HepG2 (cell line): ENCODE results near the gene ANKUB1. TPM values are rescaled to one million over a fixed set of nuclear protein-coding genes. Genes with fewer than 3 reads are reported as not detected.

Experiments
- ATAC-seq: fragments of 200-7000 bp; cut with Tn5 transposase; 3 replicates; pipeline ENCODE4 v1.9.1; 2020; ENCODE audit warnings: mild to moderate bottlenecking, moderate library complexity
- BruUV-seq: library from RNA; stranded (reverse); fragments of 400-500 nt; replicated peaks from 2 replicates; lab custom pipeline; 2021; lab: Mats Ljungman, UMichigan
- CTCF ChIA-PET: fragments of 300-600 bp; formaldehyde crosslinking; extraction: SDS; loops from one replicate; lab custom pipeline; 2021; ENCODE audit warnings: low total read pairs, inconsistent platforms, low intra/inter-chr PET ratio; lab: Yijun Ruan, JAX
- POLR2A ChIA-PET: fragments of 350-600 bp; sonication (Branson Sonifier 250); formaldehyde crosslinking; loops from one replicate; lab custom pipeline; 2020; ENCODE audit warnings: antibody characterized with exemption, inconsistent platforms; lab: Yijun Ruan, JAX
- DNase-seq: peaks from one replicate; pipeline ENCODE4 v3.0.0-alpha.2; 2015; ENCODE audit warnings: low spot score
- FAIRE-seq: peaks from 3 replicates; lab custom pipeline; 2011; peaks lifted over from hg19 to GRCh38; lab: Jason Lieb, UNC
- H2AFZ ChIP-seq: one replicate; pipeline ENCODE4 v1.6.1; 2011; ENCODE audit warnings: low read length, inconsistent platforms
- H3K27ac ChIP-seq: fragments of 300-600 bp; 3 replicates; pipeline ENCODE4 v1.8.0; 2011; ENCODE audit warnings: mixed run types, mild to moderate bottlenecking, mixed read lengths, low read length, inconsistent platforms; ENCODE audit not compliant: insufficient read depth; ENCODE audit errors: extremely low read length
- H3K27me3 ChIP-seq, 2 experiments: fragments of 200-600 bp in 1 of 2; 2 replicates in 1 of 2; 3 replicates in 1 of 2; pipeline versions ENCODE4 v1.6.0 to v1.8.0; 2011; ENCODE audit warnings: low read length in 2 of 2, mild to moderate bottlenecking in 2 of 2, moderate library complexity in 2 of 2, inconsistent platforms in 1 of 2; ENCODE audit not compliant: insufficient read depth in 2 of 2, control insufficient read depth in 1 of 2
- H3K36me3 ChIP-seq, 2 experiments: fragments of 200-600 bp in 1 of 2; replicated peaks in 1 of 2; 2 replicates in 1 of 2; 3 replicates in 1 of 2; pipeline versions ENCODE4 v1.5.1 to v1.8.0; 2011; ENCODE audit warnings: low read length in 2 of 2, inconsistent platforms in 1 of 2; ENCODE audit not compliant: insufficient read depth in 2 of 2, control insufficient read depth in 1 of 2
- H3K4me1 ChIP-seq: 2 replicates; pipeline ENCODE4 v1.5.1; 2012; ENCODE audit warnings: low read length, inconsistent platforms; ENCODE audit not compliant: insufficient read depth
- H3K4me2 ChIP-seq: 2 replicates; pipeline ENCODE4 v1.6.0; 2011; ENCODE audit warnings: low read depth, low read length, inconsistent platforms
- H3K4me3 ChIP-seq, 3 experiments: fragments of 200-600 bp in 1 of 3; sonication (generic), shearing (Covaris generic) in 1 of 3; replicated peaks in 1 of 3; 2 replicates each; pipeline ENCODE4 v1.5.1; 2011 to 2016; ENCODE audit warnings: low read length in 3 of 3, inconsistent platforms in 2 of 3, low read depth in 2 of 3, mild to moderate bottlenecking in 2 of 3, control low read depth in 1 of 3, mixed read lengths in 1 of 3; ENCODE audit not compliant: insufficient read depth in 1 of 3
- H3K79me2 ChIP-seq: one replicate; pipeline ENCODE4 v1.6.1; 2011; ENCODE audit warnings: low read length, inconsistent platforms; ENCODE audit not compliant: insufficient read depth
- H3K9ac ChIP-seq: 2 replicates; pipeline ENCODE4 v1.6.0; 2011; ENCODE audit warnings: mild to moderate bottlenecking, low read depth, low read length, inconsistent platforms; ENCODE audit not compliant: insufficient read depth
- H3K9me3 ChIP-seq: 2 replicates; pipeline ENCODE4 v1.5.1; 2012; ENCODE audit warnings: mild to moderate bottlenecking, low read length
- H4K20me1 ChIP-seq: 2 replicates; pipeline ENCODE4 v1.6.0; 2011; ENCODE audit warnings: inconsistent platforms, mild to moderate bottlenecking, low read length, moderate library complexity; ENCODE audit not compliant: insufficient read depth
- PRDM4 ChIP-seq: sonication (generic); formaldehyde crosslinking; IDR thresholded peaks from 2 replicates; pipeline ENCODE4 v1.9.0; 2021; ENCODE audit warnings: missing genetic modification reagents, borderline replicate concordance
- TOE1 ChIP-seq: sonication (generic); formaldehyde crosslinking; IDR thresholded peaks from 2 replicates; pipeline ENCODE4 v1.4.0; 2020; ENCODE audit warnings: mild to moderate bottlenecking, missing genetic modification reagents
- ZFP37 ChIP-seq: sonication (generic); formaldehyde crosslinking; IDR thresholded peaks from 2 replicates; pipeline ENCODE4 v1.4.0; 2020; ENCODE audit warnings: missing genetic modification reagents, borderline replicate concordance
- ZGPAT ChIP-seq: IDR thresholded peaks from 2 replicates; pipeline ENCODE4 v1.6.1; 2016; ENCODE audit warnings: mild to moderate bottlenecking
- ZKSCAN8 ChIP-seq: IDR thresholded peaks from 2 replicates; pipeline ENCODE4 v1.6.1; 2016; ENCODE audit warnings: borderline replicate concordance, missing genetic modification reagents, missing compliant biosample characterization
- ZNF225 ChIP-seq: sonication (generic); formaldehyde crosslinking; IDR thresholded peaks from 2 replicates; pipeline ENCODE4 v1.4.0; 2020; ENCODE audit warnings: mild to moderate bottlenecking, missing genetic modification reagents
- ZNF326 ChIP-seq: sonication (generic); formaldehyde crosslinking; IDR thresholded peaks from 2 replicates; pipeline ENCODE4 v1.4.0; 2020; ENCODE audit warnings: missing genetic modification reagents, borderline replicate concordance
- ZNF776 ChIP-seq: sonication (generic); formaldehyde crosslinking; IDR thresholded peaks from 2 replicates; pipeline ENCODE4 v1.4.0; 2020; ENCODE audit warnings: mild to moderate bottlenecking, missing genetic modification reagents
- WGBS: methylation state at CpG from one replicate; pipeline ENCODE4 v1.1.6; 2017; ENCODE audit warnings: low lambda C conversion rate; 5-methylcytosine and 5-hydroxymethylcytosine counted together
- in situ Hi-C: cut with HindIII; loops from 2 replicates; pipeline ENCODE4 v1.10.0; 2017; ENCODE audit warnings: low pct_unique_long_range_greater_than_20kb; ENCODE audit not compliant: extremely low pct_ligation_motif_present
- intact Hi-C: fragments of 100-400 bp; cut with micrococcal nuclease; formaldehyde crosslinking; loops from one replicate; pipeline ENCODE4 v1.10.0; 2022; ENCODE audit not compliant: unreplicated experiment
- polyA plus RNA-seq, 8 experiments: library from polyadenylated mRNA; depleted of rRNA in 3 of 8; stranded (reverse) in 7 of 8; unstranded in 1 of 8; fragments of >200 nt; fragmentation: Illumina TruSeq in 4 of 8; extraction: Trizol in 4 of 8; gene quantifications; 2 replicates each; pipeline versions ENCODE4 v1.2.1 to v1.2.3, GENCODE V29; 2011 to 2016; ENCODE audit warnings: low read depth in 4 of 8, missing spikeins in 1 of 8, mixed read lengths in 1 of 8; ENCODE audit not compliant: insufficient read depth in 1 of 8
- total RNA-seq, 5 experiments: library from RNA; depleted of rRNA; stranded (reverse); fragments of >200 nt; fragmentation: Illumina TruSeq; extraction: Trizol; gene quantifications; 2 replicates each; pipeline ENCODE4 v1.2.3, GENCODE V29; 2016; ENCODE audit warnings: low read depth in 1 of 5
- TF ChIP-seq, protein P1 (sequence below): sonication (generic); formaldehyde crosslinking; IDR thresholded peaks from 2 replicates; pipeline ENCODE4 v1.4.0; 2020; ENCODE audit warnings: missing genetic modification reagents, low read depth, mild to moderate bottlenecking, borderline replicate concordance
- TF ChIP-seq, protein P2 (sequence below): sonication (generic); formaldehyde crosslinking; IDR thresholded peaks from 2 replicates; pipeline ENCODE4 v1.4.0; 2020; ENCODE audit warnings: missing genetic modification reagents

The ANKUB1 gene
- total and polyA plus RNA-seq, 2 of the 13 experiments (the other 11 are each of a cell fraction or from before 2014, with no cell fraction given): not detected

DNA sequence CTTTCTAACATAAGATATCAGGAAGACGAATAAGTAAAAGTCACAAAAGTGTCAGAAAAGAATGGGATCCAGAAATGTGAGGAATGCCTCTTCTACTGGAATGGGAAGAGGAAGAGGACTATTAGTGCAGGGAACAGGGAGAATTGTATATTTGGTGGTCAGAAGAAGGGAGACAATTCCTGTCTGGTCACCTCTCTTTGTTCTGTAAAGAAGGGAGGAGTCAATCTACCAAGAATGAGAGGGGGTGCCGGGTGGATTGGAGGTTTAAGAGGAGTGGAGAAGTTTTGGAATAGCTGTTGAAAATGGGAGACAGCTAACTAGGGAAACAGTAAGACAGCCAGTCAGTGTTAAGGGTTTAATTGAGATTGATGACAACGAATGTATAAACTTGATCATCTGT is 60.1 kb downstream of the ANKUB1 start:
- TF ChIP-seq ZNF326 (CRISPR knock-in tag) (no peak), ZNF776 (no peak), ZFP37 (no peak), TOE1 (CRISPR knock-in tag) (no peak), PRDM4 (CRISPR knock-in tag) (no peak), ZKSCAN8 (no peak), ZNF225 (CRISPR knock-in tag) (no peak), ZGPAT (no peak)
- TF ChIP-seq, protein P1, sequence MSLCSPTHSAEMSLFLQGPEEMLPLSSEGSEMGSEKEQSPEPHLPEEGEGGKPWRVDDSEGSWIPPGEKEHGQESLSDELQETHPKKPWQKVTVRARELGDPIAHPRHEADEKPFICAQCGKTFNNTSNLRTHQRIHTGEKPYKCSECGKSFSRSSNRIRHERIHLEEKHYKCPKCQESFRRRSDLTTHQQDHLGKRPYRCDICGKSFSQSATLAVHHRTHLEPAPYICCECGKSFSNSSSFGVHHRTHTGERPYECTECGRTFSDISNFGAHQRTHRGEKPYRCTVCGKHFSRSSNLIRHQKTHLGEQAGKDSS (CRISPR knock-in tag): no peak
- TF ChIP-seq, protein P2, sequence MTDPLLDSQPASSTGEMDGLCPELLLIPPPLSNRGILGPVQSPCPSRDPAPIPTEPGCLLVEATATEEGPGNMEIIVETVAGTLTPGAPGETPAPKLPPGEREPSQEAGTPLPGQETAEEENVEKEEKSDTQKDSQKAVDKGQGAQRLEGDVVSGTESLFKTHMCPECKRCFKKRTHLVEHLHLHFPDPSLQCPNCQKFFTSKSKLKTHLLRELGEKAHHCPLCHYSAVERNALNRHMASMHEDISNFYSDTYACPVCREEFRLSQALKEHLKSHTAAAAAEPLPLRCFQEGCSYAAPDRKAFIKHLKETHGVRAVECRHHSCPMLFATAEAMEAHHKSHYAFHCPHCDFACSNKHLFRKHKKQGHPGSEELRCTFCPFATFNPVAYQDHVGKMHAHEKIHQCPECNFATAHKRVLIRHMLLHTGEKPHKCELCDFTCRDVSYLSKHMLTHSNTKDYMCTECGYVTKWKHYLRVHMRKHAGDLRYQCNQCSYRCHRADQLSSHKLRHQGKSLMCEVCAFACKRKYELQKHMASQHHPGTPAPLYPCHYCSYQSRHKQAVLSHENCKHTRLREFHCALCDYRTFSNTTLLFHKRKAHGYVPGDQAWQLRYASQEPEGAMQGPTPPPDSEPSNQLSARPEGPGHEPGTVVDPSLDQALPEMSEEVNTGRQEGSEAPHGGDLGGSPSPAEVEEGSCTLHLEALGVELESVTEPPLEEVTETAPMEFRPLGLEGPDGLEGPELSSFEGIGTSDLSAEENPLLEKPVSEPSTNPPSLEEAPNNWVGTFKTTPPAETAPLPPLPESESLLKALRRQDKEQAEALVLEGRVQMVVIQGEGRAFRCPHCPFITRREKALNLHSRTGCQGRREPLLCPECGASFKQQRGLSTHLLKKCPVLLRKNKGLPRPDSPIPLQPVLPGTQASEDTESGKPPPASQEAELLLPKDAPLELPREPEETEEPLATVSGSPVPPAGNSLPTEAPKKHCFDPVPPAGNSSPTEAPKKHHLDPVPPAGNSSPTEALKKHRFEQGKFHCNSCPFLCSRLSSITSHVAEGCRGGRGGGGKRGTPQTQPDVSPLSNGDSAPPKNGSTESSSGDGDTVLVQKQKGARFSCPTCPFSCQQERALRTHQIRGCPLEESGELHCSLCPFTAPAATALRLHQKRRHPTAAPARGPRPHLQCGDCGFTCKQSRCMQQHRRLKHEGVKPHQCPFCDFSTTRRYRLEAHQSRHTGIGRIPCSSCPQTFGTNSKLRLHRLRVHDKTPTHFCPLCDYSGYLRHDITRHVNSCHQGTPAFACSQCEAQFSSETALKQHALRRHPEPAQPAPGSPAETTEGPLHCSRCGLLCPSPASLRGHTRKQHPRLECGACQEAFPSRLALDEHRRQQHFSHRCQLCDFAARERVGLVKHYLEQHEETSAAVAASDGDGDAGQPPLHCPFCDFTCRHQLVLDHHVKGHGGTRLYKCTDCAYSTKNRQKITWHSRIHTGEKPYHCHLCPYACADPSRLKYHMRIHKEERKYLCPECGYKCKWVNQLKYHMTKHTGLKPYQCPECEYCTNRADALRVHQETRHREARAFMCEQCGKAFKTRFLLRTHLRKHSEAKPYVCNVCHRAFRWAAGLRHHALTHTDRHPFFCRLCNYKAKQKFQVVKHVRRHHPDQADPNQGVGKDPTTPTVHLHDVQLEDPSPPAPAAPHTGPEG (CRISPR knock-in tag): no peak
- TF ChIP-seq, all 625 proteins: peak for 0
- Histone ChIP-seq H3K79me2 (no peaks in the 10 kb centered on the region), H3K27ac (no peak overlapping the region), H4K20me1 (no peaks in the 10 kb centered on the region), H3K4me2 (no peak overlapping the region), H3K9ac (no peak overlapping the region), H3K9me3 (no peaks in the 10 kb centered on the region), H3K4me1 (peaks cover 11% of the 10 kb centered on the region), H3K27me3 (no peaks in the 10 kb centered on the region), H2AFZ (no peak overlapping the region), H3K36me3 (no peaks in the 10 kb centered on the region), H3K4me3 (no peak overlapping the region)
- no peak for ATAC-seq
- BruUV-seq: no TSS peak
- ChIA-PET POLR2A (no interaction called here), CTCF (no interaction called here)
- 83% methylated on average over 3 of the region's 3 CpGs for WGBS
- in situ Hi-C loops: no loop called here
- DNase-seq: no peak
- no peak for FAIRE-seq
- intact Hi-C loops: no loop called here
